GM12873 (cell line): ENCODE results near the gene ZNF587B.

Experiments
- CTCF ChIP-seq: IDR thresholded peaks from 2 replicates; pipeline ENCODE4 v1.5.1; 2012; ENCODE audit warnings: low read depth, mild to moderate bottlenecking, moderate library complexity, low read length, control low read depth; ENCODE audit not compliant: insufficient read depth; ENCODE audit errors: missing control alignments

ZNF587B gene

GRCh38 chr19:57887195-57887941, 57.3 kb downstream of the ZNF587B start:
- no peak for TF ChIP-seq CTCF

- TF ChIP-seq CTCF, result no peak
Observed at GRCh38 chr19:57888107-57888559, 58.0 kb downstream of the ZNF587B start.

- peak; percentile 18 for TF ChIP-seq CTCF
Observed at GRCh38 chr19:57888560-57889231, 58.6 kb downstream of the ZNF587B start, which contains the start of gene ZNF814. Gene ZNF814 (minus strand): TSS chr19:57889037. CDS start chr19:57888802, 235 bp downstream.
